ENCODE measurements around the gene SLC2A4.
A peak's percentile ranks its signal among the peaks of the same experiment; 100 is the strongest.
"Not testable (repeated sequence)": the region's sequence is repeated elsewhere in the genome, so short reads cannot be mapped to it uniquely, and the experiment has no call there.

SLC2A4 gene

DNA sequence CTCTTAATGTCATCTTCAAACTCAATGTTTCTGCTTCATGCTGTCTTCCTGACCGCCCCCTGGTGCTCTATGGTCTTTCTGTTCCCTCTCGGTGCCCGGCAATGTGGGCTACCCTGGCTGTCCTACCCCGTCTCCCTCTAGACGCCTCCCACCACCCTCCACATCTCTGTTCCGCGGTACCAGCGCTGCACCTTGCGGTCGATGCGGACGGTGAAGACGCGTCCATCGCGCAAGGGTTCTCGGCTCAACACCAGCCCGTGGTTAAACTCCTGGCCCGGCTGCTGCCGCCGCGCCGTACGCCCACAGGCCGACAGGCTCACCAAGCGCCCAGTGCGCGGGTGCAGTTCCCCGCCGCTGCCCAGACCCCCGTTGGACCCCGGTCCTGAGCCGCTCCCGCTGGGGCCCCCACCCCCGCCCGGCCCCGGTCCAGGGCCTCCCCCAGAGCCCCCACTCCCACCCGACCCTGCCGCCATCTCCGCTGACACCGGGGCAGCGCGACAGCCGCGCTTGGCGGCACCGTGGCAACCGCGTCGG lies 47.4 kb downstream of the SLC2A4 start, which contains the start of gene NEURL4:
Gene NEURL4, minus strand, starts transcription at position 496 of the 534 bp plus-strand sequence. Its CDS starts 23 bp downstream, at position 473.
- TF ChIP-seq, protein P1, sequence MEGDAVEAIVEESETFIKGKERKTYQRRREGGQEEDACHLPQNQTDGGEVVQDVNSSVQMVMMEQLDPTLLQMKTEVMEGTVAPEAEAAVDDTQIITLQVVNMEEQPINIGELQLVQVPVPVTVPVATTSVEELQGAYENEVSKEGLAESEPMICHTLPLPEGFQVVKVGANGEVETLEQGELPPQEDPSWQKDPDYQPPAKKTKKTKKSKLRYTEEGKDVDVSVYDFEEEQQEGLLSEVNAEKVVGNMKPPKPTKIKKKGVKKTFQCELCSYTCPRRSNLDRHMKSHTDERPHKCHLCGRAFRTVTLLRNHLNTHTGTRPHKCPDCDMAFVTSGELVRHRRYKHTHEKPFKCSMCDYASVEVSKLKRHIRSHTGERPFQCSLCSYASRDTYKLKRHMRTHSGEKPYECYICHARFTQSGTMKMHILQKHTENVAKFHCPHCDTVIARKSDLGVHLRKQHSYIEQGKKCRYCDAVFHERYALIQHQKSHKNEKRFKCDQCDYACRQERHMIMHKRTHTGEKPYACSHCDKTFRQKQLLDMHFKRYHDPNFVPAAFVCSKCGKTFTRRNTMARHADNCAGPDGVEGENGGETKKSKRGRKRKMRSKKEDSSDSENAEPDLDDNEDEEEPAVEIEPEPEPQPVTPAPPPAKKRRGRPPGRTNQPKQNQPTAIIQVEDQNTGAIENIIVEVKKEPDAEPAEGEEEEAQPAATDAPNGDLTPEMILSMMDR (IDR thresholded peaks at IDR 0.05; ENCODE audit: low read depth, low read length) = no peak
- peak within 1 kb of the TSS; percentile 80 for H3K4me3 ChIP-seq (ENCODE audit: low read depth, low read length)
- no peaks in the 10 kb centered on the region for H3K4me1 ChIP-seq
- DNase-seq = no peak
- no peaks in the 10 kb centered on the region for H3K9me3 ChIP-seq
- H3K27me3 ChIP-seq = no peaks in the 10 kb centered on the region
- peaks cover 2% of the 10 kb centered on the region for H3K36me3 ChIP-seq

DNA sequence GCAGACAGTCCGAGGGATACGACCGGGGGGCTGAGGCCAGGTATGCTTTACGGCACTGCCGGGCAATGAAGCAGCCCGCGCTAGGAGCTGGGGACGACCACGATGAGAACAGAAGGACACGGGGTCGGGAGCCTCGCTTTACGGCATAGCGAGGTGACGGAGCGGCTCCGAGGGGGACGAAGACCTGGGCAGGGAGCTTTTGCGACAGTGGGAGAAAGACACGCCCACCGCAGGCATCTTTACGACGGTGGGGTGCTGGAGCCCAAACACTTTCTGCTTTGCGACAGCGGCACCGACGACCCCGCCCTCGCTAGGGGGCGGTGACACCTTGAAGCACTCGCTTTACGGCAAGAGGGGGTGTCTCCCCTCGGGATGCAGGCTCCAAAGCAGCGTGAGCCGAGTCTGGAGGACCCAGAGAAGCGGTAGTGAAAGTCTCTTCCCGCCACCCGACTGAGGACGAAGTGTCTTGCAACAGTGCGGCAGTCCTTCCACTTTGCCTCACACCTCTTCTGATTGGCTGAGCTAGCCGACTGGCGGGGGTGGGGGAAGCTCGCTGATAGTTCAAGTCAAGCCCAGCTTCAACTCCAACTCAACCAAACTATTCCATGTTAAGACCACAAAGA lies 48.0 kb downstream of the SLC2A4 start:
- H3K9me3 ChIP-seq = no peaks in the 10 kb centered on the region
- H3K36me3 ChIP-seq = no peaks in the 10 kb centered on the region; the same call in 1 of the 2 replicates
- no peaks in the 10 kb centered on the region for H3K4me1 ChIP-seq
- H3K27me3 ChIP-seq = no peaks in the 10 kb centered on the region
- peak overlapping the region; percentile 80 for H3K4me3 ChIP-seq (ENCODE audit: low read depth, low read length)
- TF ChIP-seq, protein P1 (IDR thresholded peaks at IDR 0.05; ENCODE audit: low read depth, low read length) = no peak
- DNase-seq = peak; percentile 93

DNA sequence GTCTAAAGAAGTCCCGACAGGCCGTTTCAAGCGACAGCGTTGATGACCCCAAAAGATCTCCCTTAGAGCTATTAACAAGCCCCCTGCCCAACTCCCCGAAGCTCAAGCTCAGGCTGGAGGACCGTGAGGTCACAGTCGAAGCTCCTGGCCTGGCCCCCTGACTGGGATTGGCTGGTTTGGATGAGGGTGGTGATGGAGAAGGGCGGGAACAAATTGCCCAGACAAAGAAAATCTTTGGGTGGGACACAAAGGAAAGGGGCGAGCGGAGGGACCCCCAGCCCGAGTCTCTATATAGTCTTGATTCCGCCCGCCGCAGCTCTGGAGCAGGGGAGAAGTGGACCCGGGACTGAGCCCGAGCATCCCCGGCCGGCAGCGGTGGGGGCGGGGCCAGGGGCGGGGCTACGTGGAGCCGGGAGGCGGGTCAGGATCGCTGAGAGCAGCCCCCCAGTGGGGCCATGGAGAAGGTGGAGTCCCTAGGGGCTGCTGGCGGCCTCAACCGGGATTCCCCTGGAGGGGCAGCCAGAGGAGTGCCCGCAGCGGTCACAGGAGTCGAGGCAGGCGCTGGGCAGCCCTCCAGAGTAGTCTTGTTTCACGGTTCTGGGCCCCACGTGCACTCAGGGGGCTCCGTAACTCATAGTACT lies 48.6 kb downstream of the SLC2A4 start:
- Histone ChIP-seq H3K4me3 (ENCODE audit: low read depth, low read length) (peak overlapping the region; percentile 80), H3K27me3 (no peaks in the 10 kb centered on the region), H3K4me1 (no peaks in the 10 kb centered on the region), H3K36me3 (no peaks in the 10 kb centered on the region), H3K9me3 (no peaks in the 10 kb centered on the region)
- peak; percentile 84 for DNase-seq
- TF ChIP-seq, protein P1 (IDR thresholded peaks at IDR 0.05; ENCODE audit: low read depth, low read length) = no peak

DNA sequence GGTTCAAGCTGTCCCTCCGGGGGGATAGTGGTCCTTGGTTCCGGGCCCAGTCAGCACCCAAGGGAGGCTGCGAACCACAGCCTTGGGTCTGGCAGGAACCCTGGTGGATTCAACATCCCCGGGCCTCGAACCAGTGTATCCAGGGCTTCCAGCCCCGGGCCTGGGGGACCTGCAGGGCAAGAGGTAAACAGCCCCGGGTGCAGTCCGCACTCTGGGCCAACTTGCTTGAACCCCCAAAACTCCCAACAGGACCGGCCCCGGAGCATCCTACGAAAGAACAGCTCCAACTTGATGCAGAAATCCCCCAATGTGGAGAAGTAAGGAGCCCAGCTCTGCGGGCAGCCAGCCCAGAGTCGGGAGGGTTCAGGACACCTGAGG lies 49.1 kb downstream of the SLC2A4 start:
- peak overlapping the region; percentile 80 for H3K4me3 ChIP-seq (ENCODE audit: low read depth, low read length)
- TF ChIP-seq, protein P1 (IDR thresholded peaks at IDR 0.05; ENCODE audit: low read depth, low read length) = no peak

DNA sequence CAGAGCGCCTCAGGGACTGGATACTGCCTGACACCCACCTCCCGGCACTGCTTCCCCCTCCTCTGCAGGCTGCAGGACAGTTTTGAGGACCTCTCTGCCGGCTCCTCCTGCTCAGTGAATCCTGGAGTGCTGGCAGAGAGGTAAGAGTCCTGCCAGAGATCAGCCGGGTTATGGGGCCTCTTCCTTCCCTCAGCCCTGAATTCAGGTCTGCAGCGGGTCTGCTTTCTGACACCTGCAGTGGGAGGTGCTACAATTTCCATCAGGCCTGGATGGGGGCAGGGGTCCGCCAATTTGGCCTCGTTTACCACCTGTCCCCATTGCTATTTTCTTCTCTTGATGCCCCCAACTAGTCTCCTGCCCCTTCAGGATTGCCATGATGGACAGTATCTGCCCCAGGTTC lies 50.6 kb downstream of the SLC2A4 start:
- no peaks in the 10 kb centered on the region for H3K27me3 ChIP-seq
- TF ChIP-seq, protein P1 (IDR thresholded peaks at IDR 0.05; ENCODE audit: low read depth, low read length) = no peak
- H3K36me3 ChIP-seq = no peaks in the 10 kb centered on the region
- no peaks in the 10 kb centered on the region for H3K9me3 ChIP-seq
- DNase-seq = no peak
- no peaks in the 10 kb centered on the region for H3K4me1 ChIP-seq
- no peak overlapping the region for H3K4me3 ChIP-seq (ENCODE audit: low read depth, low read length)

More for the DNA sequence above, 49.1 kb downstream of the SLC2A4 start:
- Histone ChIP-seq H3K9me3 (no peaks in the 10 kb centered on the region), H3K4me1 (no peaks in the 10 kb centered on the region), H3K36me3 (no peaks in the 10 kb centered on the region), H3K27me3 (no peaks in the 10 kb centered on the region)
- DNase-seq = no peak

DNA sequence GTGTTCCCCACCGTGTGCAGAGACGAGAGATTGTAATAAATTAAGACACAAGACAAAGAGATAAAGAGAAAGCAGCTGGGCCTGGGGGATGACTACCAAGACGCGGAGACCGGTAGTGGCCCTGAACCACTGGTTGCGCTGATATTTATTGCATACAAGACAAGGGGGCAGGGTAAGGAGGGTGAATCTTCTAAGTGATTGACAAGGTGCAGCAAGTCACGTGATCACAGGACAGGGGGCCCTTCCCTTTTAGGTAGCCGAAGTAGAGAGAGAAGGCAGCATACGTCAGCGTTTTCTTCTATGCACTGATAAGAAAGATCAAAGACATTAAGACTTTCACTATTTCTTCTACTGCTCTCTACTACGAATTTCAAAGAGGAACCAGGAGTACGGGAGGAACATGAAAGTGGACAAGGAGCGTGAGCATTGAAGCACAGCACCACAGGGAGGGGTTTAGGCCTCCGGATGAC lies 51.1 kb downstream of the SLC2A4 start:
- not testable (repeated sequence) for DNase-seq; H3K9me3 ChIP-seq; H3K4me1 ChIP-seq; H3K4me3 ChIP-seq (ENCODE audit: low read depth, low read length); H3K36me3 ChIP-seq; H3K27me3 ChIP-seq
